GM21367 (cell line): Measurements from ENCODE around the gene SLC25A13.

Source experiments
- ATAC-seq: cut with Tn5 transposase; IDR thresholded peaks from one replicate; pipeline ENCODE4 v1.9.1; 2021; ENCODE audit not compliant: unreplicated experiment

The SLC25A13 gene

GRCh38 chr7:96211954-96212353 is 109.9 kb downstream of the SLC25A13 start:
- ATAC-seq = no peak

GRCh38 chr7:96205665-96206064 is 116.2 kb downstream of the SLC25A13 start:
- no peak for ATAC-seq

GRCh38 chr7:96204601-96205000 is 117.3 kb downstream of the SLC25A13 start:
- no peak for ATAC-seq

- ATAC-seq = no peak
Observed at GRCh38 chr7:96203786-96204185, 118.1 kb downstream of the SLC25A13 start.

GRCh38 chr7:96202102-96202501 is 119.8 kb downstream of the SLC25A13 start:
- ATAC-seq = no peak

GRCh38 chr7:96200740-96201139 is 121.2 kb downstream of the SLC25A13 start:
- ATAC-seq = no peak

- no peak for ATAC-seq
Observed at GRCh38 chr7:96199421-96199820, 122.5 kb downstream of the SLC25A13 start.

- no peak for ATAC-seq
Observed at GRCh38 chr7:96198047-96198636, 123.8 kb downstream of the SLC25A13 start.

GRCh38 chr7:96196676-96197075 is 125.2 kb downstream of the SLC25A13 start:
- ATAC-seq = no peak

- no peak for ATAC-seq
Observed at GRCh38 chr7:96189129-96189820, 132.6 kb downstream of the SLC25A13 start.

- no peak for ATAC-seq
Observed at GRCh38 chr7:96188591-96188991, 133.3 kb downstream of the SLC25A13 start.

GRCh38 chr7:96188174-96188581 is 133.7 kb downstream of the SLC25A13 start:
- ATAC-seq = no peak

GRCh38 chr7:96187735-96188134 is 134.2 kb downstream of the SLC25A13 start:
- ATAC-seq = no peak

- ATAC-seq = no peak
Observed at GRCh38 chr7:96184783-96185182, 137.1 kb downstream of the SLC25A13 start.

GRCh38 chr7:96183163-96183670 is 138.7 kb downstream of the SLC25A13 start:
- no peak for ATAC-seq

- ATAC-seq = peak; percentile 90
Observed at GRCh38 chr7:96182424-96183158, 139.3 kb downstream of the SLC25A13 start.

GRCh38 chr7:96181174-96181573 is 140.7 kb downstream of the SLC25A13 start:
- no peak for ATAC-seq

- no peak for ATAC-seq
Observed at GRCh38 chr7:96179837-96180236, 142.1 kb downstream of the SLC25A13 start.

GRCh38 chr7:96179341-96179740 is 142.6 kb downstream of the SLC25A13 start:
- no peak for ATAC-seq

GRCh38 chr7:96178581-96178980 is 143.3 kb downstream of the SLC25A13 start:
- ATAC-seq = no peak

GRCh38 chr7:96177353-96177752 is 144.5 kb downstream of the SLC25A13 start:
- ATAC-seq = no peak

- ATAC-seq = no peak
Observed at GRCh38 chr7:96174812-96175211, 147.1 kb downstream of the SLC25A13 start.
